Epithelial cell of esophagus (primary cell): ENCODE data around the gene PDK3.

ENCODE experiments used
- DNase-seq: peaks from one replicate; pipeline ENCODE4 v3.0.0; 2010; ENCODE audit warnings: low read depth
- H3K4me3 ChIP-seq: 2 replicates; pipeline ENCODE4 v1.5.1; 2011; ENCODE audit warnings: mild to moderate bottlenecking, low read length, control low read depth
- TF ChIP-seq, protein P1 (sequence below): IDR thresholded peaks from 2 replicates; pipeline ENCODE4 v1.5.1; 2011; ENCODE audit warnings: low read depth, mild to moderate bottlenecking, low read length, control low read depth, inconsistent platforms; ENCODE audit not compliant: insufficient read depth; ENCODE audit errors: missing control alignments

Gene PDK3

GRCh38 chrX:24464836-24465531 lies at the start of gene PDK3:
TSS of gene PDK3 (plus strand) at chrX:24465286. CDS start at chrX:24465456, 170 bp downstream.
- DNase-seq: peak; percentile 84
- peak within 1 kb of the TSS; percentile 60 for H3K4me3 ChIP-seq
- TF ChIP-seq, protein P1, sequence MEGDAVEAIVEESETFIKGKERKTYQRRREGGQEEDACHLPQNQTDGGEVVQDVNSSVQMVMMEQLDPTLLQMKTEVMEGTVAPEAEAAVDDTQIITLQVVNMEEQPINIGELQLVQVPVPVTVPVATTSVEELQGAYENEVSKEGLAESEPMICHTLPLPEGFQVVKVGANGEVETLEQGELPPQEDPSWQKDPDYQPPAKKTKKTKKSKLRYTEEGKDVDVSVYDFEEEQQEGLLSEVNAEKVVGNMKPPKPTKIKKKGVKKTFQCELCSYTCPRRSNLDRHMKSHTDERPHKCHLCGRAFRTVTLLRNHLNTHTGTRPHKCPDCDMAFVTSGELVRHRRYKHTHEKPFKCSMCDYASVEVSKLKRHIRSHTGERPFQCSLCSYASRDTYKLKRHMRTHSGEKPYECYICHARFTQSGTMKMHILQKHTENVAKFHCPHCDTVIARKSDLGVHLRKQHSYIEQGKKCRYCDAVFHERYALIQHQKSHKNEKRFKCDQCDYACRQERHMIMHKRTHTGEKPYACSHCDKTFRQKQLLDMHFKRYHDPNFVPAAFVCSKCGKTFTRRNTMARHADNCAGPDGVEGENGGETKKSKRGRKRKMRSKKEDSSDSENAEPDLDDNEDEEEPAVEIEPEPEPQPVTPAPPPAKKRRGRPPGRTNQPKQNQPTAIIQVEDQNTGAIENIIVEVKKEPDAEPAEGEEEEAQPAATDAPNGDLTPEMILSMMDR: no peak

- H3K4me3 ChIP-seq: no peak overlapping the region
- DNase-seq: no peak
- TF ChIP-seq, protein P1: no peak
Observed at GRCh38 chrX:24415921-24416320, 49.2 kb upstream of the PDK3 start.

DNA sequence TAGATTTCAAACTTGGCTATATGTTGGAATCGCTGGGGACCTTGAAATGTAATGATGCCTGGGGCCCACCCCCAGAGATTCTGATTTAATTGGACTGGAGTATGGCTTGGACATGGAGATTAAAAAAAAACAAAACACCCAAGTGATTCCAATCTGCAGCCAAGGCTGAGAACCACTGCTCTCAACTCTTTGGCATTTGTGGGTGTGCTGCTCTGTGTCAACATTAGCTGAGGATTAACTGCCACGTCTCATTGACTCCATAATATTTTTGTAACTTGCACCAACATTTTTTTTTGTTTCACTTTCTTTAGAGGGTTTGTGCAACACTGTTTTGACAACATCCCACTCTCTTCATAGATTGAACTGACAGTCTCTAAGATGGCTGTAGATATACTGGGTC lies 41.1 kb upstream of the PDK3 start:
- TF ChIP-seq, protein P1: no peak
- DNase-seq: peak; percentile 50
- no peak overlapping the region for H3K4me3 ChIP-seq

GRCh38 chrX:24424948-24425347 lies 40.1 kb upstream of the PDK3 start:
- TF ChIP-seq, protein P1: no peak
- DNase-seq: no peak
- H3K4me3 ChIP-seq: no peak overlapping the region

GRCh38 chrX:24425806-24426205 lies 39.3 kb upstream of the PDK3 start:
- TF ChIP-seq, protein P1: no peak

GRCh38 chrX:24426340-24426913 lies 38.7 kb upstream of the PDK3 start:
- no peak overlapping the region for H3K4me3 ChIP-seq
- TF ChIP-seq, protein P1: no peak
- peak; percentile 92 for DNase-seq

More at GRCh38 chrX:24425806-24426205, 39.3 kb upstream of the PDK3 start:
- no peak overlapping the region for H3K4me3 ChIP-seq
- no peak for DNase-seq
